GM21737 (cell line): ENCODE measurements around the gene PLCB1.
"Not testable (repeated sequence)": the region's sequence is repeated elsewhere in the genome, so short reads cannot be mapped to it uniquely, and the experiment has no call there.

ENCODE experiments used
- ATAC-seq: cut with Tn5 transposase; IDR thresholded peaks from one replicate; pipeline ENCODE4 v1.9.1; 2021; ENCODE audit warnings: mild to moderate bottlenecking, moderate library complexity; ENCODE audit not compliant: unreplicated experiment

PLCB1 gene

DNA sequence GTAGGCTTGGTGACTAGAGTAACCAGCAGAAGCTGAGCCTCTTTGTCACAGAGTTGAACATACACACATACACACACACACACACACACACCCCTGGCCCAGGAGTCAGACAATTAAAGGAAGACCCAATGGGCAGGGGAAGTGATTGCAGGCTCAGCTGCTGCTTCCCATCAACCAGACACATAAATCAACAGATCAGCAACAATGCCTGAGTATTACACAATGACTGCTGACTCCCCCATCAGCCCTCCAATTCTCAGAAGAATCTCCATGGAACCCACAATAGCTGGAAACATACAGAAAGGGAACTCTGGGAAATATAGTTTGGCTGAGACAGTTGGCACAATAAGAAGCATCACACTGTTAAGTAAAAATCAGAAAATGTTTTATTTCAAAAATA is 666.4 kb downstream of the PLCB1 start:
- ATAC-seq, result no peak

GRCh38 chr20:8800089-8800488 is 668.0 kb downstream of the PLCB1 start:
- ATAC-seq, result no peak

GRCh38 chr20:8801686-8802085 is 669.6 kb downstream of the PLCB1 start:
- no peak for ATAC-seq

- no peak for ATAC-seq
Measured at GRCh38 chr20:8803065-8803464, 671.0 kb downstream of the PLCB1 start.

- no peak for ATAC-seq
Measured at GRCh38 chr20:8803941-8804340, 671.9 kb downstream of the PLCB1 start.

GRCh38 chr20:8805737-8806442 is 673.8 kb downstream of the PLCB1 start:
- no peak for ATAC-seq

DNA sequence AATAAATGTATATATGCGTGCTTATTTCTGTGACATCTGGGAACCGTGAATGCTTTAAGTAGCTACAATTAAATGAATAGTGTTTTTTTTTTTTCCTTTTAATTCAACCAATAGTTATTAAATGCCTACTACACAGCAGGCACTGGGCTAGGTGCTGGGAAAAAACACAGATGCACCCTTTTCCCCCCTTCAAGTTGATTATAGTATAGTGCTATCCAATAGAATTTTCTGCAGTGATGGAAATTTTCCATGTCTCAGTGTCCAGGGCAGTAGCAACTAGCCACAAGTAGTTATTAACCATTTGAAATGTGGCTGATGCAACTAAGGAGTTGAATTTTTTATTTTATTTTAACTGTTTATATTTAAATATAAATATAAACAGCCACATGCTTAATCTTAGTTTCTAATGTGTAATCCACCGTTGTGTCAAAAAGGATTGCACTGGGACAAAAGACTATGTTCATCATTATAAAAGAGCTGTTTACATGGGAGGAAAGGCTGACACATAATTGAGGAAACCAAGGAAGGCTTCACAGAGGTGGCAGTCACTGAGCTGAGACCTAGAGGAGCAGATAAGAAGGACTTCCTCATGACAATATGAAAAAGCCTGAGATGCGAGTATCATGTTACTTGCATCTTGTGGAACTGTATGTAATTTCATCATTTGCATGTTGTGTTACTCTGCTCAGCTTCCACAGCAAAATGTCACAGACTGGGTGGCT is 675.6 kb downstream of the PLCB1 start:
- no peak for ATAC-seq

DNA sequence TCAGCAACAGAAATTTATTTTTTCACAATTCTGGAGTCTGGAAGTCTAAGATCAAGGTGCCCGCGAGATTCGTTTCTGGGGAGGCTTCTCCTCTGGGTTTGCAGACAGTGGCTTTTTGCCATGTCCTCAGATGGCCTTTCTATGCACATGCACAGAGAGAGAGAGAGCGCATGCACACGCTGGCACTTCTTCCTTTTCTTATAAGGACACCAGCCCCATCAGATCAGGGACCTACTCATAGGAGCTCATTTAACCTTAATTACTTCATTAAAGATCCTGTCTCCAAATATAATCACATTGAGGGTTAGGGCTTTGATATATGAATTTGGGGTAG is 676.1 kb downstream of the PLCB1 start:
- ATAC-seq, result no peak

GRCh38 chr20:8809107-8809953 is 677.3 kb downstream of the PLCB1 start:
- no peak for ATAC-seq

DNA sequence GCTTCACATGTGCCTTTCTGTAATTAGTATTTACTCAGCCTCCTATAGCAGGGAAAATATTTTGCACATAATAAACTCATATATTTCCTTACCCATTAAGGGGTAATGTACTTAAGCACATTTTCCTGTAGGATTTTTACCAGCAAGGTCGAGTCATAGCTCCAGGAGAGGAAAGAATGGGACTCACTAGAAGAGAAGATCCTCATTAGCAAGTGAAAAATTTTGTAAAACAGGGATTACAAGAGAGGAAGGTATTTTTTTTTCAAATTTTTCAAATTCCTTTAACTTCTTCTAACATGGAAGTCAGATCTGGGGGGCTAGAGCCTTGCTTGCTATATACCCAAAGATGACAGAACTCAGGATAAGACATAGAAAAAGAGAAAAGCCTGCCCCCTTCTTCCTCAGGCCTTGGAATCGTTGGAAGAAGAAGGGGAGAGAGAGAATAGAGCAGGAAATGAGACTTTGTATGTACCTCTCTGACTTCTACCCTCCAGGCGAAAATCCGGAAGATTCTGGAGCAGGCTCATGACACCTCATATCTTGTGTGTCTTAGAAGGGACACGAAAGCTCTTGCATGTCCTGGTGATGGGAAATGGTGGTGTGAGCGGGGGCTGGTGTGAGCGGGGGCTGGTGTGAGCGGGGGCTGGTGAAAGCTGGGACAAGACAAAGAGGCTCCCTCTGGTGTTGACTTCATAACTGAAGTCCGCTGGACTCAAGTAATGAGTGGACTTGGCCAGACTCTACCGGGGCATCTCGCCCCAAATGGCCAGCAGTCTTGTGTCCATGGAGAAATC is 679.9 kb downstream of the PLCB1 start:
- ATAC-seq, result no peak

- ATAC-seq, result no peak
Measured at GRCh38 chr20:8812817-8813216, 680.8 kb downstream of the PLCB1 start.

GRCh38 chr20:8815208-8815607 is 683.1 kb downstream of the PLCB1 start:
- no peak for ATAC-seq

DNA sequence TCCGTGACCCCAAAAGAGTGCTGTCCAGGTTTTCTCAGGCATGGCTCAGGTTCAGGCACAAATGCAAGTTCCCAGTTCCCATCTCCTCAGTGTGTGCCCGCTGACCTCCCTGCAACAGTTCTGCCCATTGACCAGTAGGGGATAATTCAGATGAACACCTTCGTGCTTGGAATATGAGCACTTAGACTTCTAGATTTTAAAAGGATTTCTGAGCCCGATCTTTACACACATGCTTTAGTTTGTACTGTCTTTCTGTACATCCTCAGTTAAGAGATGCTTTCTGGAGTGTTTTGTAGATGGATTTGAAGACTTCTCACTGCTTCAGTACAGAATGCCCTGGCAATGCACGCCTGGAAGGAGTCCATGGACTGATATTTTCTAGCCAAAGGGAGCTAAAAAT is 697.2 kb downstream of the PLCB1 start:
- ATAC-seq, result no peak

- not testable (repeated sequence) for ATAC-seq
Measured at GRCh38 chr20:8834294-8834693, 702.2 kb downstream of the PLCB1 start.

GRCh38 chr20:8834851-8835250 is 702.8 kb downstream of the PLCB1 start:
- ATAC-seq, result no peak

DNA sequence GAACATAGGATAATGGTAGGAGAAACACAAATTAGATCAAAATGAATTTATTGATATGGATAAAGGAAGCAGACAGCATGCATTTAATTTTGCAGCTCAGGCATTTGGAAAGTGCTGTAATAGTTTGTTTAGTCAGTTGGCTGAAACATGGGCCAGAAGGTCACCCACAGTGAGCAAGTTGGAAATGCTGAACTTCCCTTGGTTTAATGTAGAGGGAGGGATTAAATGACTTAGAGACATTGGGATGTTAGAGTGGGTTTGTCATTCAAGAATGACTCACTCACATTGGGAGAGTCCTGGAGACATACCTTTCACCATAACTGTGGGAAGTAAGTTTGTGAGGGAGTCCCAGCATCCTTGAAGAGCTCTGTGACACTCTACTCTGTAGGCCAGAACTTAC is 705.3 kb downstream of the PLCB1 start:
- no peak for ATAC-seq

- ATAC-seq, result no peak
Measured at GRCh38 chr20:8842525-8842924, 710.5 kb downstream of the PLCB1 start.

GRCh38 chr20:8844179-8844578 is 712.1 kb downstream of the PLCB1 start:
- no peak for ATAC-seq

DNA sequence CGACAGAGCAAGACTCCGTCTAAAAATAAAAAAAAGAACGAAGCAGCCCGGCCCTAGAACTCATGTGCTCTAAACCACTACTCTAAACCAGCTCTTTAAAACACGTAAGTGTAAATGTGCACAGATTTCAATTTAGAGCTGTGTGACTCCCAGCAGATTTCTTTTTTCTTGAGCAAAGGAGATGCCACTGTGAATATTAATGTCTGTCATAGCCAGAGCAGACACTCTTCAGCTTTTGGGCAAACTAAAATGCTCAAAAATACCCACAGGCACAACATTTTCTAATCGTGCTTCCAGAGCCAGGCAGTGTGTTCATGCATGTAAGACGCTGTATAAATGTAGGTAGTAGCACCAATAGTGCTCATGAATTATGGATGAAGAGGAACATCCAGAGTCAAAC is 717.9 kb downstream of the PLCB1 start:
- ATAC-seq, result no peak

GRCh38 chr20:8851446-8851845 is 719.4 kb downstream of the PLCB1 start:
- no peak for ATAC-seq

GRCh38 chr20:8851919-8852318 is 719.9 kb downstream of the PLCB1 start:
- ATAC-seq, result not testable (repeated sequence)
